HG03565 (cell line): ENCODE results near the gene BCAN.

Experiments used
- ATAC-seq: cut with Tn5 transposase; IDR thresholded peaks from one replicate; pipeline ENCODE4 v1.9.1; 2021; ENCODE audit warnings: mild to moderate bottlenecking, moderate library complexity; ENCODE audit not compliant: unreplicated experiment

Gene BCAN

DNA sequence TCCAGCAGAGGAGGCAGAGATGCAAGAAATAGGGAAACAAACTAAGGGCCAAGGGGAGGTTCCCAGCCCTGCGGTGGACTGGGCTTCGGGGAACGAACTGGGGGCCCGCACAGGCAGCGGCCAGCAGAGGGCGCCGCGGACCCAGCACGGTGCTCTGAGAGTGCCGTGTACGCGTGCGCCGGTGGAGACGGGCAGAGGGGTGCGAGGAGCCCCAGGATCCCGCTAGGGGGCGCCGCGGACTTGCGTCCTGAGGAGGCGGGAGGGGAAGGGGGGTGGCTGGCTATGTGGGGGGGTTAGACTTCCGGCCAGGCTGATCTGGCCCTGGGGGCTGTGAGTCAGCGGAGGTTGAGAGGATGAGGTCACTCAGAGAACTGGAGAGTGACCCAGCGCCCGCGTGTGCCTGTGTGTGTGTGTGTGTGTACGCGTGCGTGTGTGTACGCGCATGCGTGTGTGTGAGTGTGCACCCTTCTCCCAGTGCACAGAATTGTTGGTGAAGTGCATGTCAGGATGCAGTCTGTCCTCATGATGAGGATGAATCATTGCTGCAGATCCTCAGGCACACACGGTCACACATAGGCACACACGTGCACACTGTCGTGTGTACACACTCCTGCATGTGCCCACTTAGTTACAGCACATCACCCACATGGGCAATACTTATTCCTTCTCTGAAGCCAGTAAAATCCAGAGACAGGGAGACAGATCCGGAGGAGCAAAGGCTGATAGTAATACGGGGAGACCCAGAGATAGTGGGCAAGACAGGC lies 18.3 kb downstream of the BCAN start:
- ATAC-seq, result peak; percentile 69

DNA sequence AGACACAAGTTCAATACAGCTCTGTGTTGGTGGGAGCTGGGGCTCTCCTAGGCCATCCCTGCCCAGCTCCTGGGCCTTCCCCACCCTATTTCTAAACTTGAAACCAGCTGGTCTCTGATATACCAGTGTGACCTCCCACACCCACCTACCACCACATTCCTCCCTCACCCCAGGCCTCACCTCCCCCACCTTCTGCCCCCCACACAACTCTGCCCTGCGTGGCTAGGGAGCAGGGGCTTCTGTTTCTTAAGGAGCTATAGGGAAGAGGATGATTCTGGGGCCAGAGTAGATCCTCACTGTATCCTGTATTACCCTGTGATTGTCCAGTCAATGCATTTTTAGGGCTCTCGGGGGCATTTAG lies 18.8 kb downstream of the BCAN start:
- no peak for ATAC-seq

DNA sequence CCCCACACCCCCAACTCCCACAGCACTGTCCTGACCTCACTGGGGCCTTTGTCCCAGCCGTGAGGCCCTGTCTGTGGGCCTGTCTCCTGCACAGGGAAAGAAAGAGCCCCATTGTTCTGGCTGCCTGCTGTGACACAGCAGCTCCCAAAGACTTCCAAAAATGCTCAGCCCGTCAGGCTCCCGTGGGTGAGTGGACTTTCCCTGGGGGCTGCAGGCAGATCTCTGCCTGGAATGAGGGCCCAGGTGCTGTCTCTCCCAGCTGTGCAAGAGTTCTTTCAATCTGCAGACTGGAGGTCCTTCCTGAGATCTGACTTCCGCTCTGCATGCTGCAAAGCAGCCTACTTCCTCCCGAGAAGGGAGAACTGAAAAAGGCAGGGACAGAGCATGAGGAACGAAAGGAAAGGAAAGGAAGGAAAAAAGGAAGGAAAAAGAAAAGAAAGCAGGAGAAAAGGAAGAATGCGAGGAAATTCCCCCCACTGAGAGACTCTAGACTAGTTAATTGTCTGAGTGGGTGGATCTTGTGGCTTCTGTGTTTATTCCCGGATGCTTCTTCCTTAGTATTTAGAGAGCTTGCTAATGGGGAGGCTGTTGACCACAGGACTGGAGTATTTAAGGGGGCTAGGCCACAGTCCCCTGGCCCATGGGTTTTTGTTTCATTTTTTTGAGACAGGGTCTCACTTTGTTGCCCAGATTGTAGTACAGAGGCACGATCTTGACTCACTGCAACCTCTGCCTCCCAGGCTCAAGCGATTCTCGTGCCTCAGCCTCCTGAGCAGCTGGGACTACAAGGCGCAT lies 20.3 kb downstream of the BCAN start:
- ATAC-seq, result no peak

DNA sequence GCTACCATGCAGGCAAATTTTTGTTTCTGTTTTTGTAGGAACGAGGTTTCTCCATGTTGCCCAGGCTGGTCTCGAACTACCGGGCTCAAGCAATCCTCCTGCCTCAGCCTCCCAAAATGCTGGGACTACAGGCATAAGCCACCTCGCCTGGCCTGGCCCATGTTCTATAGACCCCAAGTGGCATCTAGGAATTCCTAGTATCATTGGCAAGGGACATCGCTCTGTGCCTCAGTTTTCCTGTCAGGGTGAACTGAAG lies 20.8 kb downstream of the BCAN start:
- no peak for ATAC-seq

DNA sequence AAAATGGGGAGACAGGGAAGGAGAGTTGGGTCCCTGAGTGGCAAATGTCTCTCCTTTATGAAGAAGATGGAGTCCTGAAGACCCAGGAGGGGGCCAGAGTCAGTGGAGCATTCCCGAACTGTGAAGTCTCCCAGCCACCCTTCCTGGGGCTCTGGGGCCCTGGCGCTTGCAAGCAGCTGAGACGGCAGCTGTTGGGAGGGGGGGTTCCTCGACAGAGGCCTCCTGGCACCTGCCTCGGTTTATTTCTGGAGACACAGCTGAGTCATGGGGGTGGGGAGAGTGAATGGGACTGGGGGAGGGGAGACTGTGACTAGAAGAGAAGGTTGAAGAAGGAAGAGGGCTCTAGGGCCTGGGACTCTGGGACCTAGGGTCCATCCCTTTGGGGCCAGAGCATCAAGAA lies 21.3 kb downstream of the BCAN start:
- ATAC-seq, result no peak

DNA sequence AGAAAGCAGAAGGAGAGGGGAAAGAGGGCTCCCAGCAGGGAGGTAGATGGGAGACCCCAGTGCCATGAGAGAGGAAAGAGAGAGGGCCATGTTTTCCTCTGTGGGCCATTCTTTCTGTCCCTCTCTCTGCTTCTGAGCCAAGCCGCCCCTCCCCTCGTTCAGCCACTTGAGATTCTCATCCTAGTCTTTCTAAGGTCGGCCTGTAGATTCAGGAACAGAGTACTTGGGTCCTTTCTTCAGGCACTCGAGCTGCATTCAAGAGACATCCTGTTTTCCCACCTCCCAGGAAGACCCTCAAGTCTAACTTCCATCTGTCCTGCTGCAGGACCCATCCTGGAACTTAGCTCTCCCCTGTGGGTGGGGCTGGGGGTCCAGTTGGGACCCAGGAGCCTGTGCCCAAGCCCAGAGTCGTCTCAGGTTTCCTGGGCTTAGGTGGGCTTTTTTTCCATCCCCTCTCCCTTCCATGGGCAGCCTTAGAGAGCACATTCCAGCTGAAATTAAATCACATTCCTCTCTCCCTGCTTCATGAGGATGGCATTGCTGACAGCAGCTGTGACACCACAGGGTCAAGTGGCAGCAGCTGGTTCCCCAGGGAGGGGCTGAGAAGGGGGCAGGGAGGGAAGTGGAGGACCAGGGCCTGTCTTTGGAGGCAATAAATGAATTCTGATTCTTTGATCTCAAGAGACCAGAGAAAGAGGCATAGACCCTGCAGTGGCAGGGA lies 22.3 kb downstream of the BCAN start:
- no peak for ATAC-seq

DNA sequence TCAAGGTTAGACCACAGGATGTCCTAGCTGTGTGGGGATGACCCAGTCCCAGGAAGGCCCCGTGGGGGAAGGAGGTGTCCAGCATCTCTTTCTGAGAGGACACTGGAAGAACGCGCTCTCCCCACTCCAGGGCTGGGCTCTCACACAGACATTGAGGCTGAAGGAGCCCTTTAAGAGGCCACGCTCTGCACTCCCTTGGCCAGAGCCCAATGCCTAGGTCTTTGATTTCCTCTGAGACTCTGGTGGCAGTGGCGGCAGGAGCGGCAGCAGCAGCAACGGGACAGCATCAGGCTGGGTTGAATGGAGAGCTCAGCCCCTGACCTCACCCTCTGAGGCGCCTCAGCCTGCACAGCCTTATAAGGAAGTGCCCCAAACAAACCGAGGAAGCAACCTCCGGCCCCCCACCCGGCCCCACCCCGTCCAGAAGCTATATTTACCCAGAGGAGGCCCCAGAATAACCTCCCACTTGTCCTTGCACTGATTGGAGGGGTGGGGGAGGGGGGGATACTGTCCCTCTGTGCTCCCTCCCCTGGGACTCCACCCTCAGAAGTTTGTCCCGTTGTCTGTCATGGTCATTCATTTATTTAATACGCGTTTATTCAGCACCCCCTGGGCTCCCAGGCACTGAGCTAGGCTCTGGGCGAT lies 23.0 kb downstream of the BCAN start:
- ATAC-seq, result no peak

DNA sequence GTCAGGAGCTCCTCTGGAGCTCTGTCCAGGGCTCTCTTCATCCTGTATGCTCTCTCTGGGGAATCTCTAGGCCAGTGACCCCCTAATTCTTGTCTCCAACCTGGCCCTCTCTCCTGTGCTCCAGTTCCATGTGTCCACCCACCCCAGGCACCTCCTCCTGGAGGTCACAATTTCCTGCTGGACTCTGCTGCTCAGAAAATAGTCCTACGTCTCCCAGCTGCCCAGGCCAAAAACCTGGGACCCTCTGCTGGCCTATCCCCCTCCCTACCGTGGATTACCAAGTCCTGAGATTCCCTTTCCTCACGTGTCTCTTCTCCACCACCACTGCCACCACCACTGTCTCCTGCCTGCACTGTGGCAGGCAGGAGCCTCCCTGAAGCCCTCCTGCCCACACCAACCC lies 23.6 kb downstream of the BCAN start:
- ATAC-seq, result no peak

DNA sequence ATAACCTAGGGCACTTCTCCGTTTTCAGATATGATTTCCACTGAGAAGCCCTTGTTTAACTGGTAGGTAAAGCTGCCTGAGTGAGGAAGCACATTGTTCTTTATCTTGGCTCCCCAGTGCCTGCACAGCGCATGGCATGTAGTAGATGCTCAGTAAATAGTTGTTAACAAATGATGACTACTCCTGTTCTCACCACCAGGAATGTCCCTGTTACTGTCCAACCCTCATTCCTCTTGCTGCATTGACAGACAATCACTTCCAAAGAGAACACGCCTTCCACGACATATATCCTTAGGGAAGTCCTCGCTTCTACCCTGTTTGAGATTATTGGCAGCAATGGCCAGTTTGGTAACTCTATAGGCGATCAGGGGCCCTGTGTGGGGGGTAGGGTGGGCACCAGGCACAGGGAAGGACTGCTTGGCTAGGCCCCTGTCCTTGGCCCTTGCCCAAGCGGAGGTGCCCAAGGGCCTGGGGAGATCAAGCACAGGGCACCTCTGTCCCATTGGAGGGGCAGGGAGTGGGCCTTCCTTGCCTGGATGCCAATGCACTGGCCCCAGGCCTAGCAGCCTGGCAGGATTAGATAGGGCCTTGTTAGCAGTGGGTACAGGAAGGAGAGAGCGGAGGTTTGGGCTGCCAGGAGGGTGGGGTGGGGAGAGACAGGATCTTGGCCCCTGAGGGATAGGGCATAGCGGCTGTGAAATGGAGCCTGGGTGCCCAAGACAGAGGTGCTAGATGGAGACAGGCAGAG lies 25.1 kb downstream of the BCAN start:
- no peak for ATAC-seq

DNA sequence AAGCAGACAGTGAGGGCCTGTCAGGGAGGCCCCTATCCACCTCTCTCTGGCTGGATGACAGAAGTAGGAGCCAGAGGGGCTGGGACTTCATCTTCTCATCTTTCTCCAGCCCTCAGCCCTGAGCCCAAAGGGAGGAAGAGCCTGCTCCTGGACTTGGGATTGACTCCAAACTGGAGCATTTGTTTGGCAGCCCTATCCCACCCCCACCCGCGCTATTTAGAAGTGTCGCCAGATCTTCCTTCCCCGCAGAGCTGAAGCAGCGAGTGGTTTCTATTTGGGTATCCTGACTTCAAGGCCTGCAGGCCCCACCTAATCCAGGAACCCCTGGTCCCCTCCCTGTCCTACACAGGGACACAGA lies 25.7 kb downstream of the BCAN start:
- ATAC-seq, result no peak

DNA sequence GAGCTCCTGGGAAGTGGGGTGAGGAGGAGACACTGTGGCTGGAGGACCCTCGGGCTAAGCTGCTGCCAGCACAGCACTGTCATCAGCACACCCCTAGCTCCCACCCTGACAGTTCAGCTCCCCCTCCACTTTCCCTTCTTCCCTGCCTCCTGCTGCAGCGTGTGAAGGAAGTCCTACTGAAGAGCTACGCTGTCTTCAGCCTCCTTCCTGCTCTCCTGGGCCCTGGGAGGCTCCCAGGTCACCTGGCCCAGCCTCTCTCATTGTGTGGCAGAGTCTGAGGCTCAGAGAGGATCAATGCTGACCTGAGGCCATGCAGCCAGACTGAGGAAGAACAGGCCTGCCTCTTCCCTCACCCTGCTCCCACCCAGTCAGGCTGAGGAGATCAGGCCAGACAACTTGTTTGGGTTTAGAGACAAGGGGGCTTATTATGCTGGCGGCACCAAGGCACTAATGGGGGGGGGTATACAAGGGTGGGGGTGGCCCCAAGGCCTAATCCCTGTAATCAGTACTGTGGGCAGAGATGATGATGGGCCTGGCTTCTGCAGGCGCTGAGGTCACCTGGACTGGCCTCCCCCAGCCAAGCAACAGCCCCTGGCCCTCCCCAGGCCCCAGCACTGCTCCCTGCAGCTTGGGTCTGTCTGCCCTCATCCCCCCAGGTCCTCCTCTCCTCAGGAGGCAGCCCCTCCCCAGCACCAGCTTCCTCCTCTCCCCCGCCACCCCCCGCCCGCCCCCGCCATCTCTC lies 26.2 kb downstream of the BCAN start:
- ATAC-seq, result no peak

DNA sequence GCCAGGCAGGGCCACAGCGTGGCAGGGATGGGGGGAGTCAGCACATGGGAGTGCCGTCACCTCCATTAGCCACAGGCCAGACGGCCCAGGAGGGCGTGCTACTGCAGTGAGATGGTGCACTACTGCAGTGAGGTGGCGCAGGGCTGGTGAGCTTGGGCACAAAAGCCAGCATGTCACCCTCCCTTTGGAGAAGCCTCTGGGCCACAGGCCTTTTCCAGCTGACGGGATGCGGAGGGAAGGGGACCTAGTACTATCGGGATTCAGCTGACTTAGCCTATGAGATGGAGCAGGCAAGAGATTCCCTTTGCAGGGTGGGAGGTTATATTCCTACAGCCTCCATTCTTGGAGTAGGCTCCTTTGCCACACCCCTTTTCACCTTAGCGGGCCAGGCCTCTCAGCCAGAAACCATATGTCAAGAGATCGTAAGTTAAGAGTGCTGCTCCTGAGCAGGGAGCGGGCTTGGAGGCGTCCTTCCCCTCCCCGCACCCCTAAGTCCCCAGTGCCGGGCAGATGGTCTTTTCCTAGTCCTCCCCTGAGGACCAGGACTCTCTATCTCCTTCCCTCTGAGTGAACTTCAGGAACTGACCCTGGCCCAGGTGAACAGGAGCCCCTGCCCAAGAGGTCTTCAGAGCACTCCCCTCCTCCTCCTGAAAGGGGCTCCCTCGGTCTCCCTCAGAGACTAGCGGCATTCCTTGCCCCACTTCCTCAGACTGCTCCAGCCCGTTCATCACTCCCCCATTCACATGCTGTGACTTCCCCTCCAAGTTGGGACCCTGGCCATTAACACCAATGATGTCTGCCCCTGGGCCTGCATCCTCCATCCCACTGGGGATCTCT lies 27.1 kb downstream of the BCAN start:
- ATAC-seq, result no peak

DNA sequence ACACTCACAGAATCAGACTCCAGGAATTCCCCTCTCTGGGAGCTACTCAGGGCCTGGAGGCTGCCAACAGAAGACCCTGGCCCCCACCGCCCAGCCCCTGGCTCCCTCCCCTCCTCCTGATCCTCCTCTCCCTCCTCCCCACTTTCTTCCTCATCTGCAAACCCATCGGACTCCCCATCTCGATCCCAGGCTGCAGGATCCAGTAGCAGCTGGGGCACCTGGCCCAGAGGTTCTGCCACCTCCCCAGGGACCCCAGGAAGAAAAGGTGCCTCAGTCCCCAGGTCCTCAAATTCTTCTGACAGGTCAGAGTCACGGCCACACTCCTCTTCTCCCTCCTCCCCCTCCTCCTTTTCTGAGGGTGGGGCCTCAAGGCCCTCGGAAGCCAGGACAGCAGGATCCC lies 27.9 kb downstream of the BCAN start:
- no peak for ATAC-seq

DNA sequence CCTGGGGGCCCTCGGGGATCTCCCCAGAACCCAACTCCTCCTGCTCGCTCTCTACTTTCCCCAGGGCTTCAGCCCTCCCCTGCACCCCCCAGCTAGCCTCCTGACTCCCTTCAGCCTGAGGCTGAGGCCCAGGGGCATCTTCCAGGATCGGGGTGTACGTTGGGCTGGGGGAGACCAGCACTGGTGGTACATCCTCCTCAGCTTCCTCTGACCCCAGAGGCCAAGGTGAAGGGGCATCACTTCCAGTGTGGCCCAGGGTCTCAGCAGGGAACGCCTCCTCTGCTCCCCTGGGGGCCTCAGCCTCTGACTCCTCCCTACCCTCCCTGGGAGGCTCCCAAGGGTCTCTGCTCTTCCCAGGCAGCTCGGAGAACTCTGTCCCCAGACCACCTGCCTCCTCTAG lies 28.4 kb downstream of the BCAN start:
- no peak for ATAC-seq

DNA sequence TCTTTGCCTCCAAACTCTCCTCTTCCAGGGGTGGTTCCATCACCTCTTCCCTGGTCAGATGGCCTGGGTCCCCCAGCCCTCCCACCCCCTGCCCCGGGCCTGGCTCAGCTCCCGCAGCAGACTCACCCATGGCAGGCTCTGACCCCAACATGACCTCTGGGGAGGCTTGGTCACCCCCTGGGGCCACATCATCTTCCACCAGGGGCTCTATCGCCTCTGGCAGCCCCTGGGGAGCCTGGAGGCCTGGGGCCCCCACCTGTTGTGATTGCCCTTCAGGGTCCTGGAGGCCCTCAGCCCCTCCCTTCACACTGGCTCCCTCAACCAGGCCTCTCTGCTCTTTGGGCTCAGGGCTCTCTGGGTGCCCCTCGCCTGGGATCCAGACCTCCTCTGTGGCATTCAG lies 28.9 kb downstream of the BCAN start:
- no peak for ATAC-seq

DNA sequence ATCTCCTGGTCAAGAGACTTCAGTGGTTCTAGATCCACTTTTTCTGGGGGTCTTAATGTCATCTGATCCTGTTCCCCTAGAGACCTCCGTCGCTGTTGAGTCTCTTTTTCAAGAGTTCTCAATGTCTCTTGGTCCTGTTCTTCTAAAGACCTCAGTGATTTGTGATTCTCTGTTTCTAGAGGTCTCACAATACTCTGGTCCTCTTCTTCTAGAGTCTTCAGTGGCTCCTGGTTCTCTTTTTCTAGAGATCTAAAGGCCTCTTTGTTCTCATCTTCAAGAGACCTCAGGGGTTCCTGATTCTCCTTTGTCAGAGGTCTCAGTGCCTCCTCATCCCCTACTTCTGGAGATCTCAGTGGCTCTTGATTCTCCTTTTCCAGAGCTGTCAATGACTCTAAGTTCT lies 29.9 kb downstream of the BCAN start:
- no peak for ATAC-seq

DNA sequence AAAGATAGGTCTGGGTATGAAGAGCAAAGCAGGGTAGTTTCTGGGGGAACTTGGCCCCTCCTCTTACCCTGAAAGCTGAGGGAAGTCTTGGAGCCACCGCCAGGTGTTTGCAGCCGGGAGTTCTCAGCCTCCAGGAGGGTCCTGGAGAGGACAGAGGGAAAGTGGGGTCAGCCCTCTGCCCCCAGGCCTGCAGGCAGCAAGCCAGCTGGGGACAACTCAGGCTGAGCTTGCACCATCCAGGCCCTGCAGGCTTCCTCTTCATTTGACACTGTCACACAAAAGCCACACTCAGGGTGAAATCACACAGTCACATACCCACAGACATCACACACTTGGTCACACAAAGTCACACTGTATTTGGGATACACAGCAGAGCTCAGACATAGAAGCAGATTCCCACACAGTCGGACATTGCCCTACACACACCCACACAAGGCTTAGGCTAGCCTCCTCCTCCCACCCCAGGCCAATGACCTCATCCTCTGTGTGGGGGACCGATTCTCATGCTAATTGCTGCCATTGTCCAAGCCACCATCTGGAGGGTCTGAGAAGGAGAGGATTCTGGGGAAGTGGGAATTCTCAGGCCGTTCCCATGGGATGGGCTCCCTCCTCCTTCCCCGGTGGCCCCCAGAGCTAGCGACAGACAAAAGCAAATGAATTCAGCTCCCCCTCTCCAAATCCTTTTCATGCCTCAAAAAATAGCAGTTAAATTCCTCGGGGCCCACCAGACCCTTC lies 31.6 kb downstream of the BCAN start:
- no peak for ATAC-seq

DNA sequence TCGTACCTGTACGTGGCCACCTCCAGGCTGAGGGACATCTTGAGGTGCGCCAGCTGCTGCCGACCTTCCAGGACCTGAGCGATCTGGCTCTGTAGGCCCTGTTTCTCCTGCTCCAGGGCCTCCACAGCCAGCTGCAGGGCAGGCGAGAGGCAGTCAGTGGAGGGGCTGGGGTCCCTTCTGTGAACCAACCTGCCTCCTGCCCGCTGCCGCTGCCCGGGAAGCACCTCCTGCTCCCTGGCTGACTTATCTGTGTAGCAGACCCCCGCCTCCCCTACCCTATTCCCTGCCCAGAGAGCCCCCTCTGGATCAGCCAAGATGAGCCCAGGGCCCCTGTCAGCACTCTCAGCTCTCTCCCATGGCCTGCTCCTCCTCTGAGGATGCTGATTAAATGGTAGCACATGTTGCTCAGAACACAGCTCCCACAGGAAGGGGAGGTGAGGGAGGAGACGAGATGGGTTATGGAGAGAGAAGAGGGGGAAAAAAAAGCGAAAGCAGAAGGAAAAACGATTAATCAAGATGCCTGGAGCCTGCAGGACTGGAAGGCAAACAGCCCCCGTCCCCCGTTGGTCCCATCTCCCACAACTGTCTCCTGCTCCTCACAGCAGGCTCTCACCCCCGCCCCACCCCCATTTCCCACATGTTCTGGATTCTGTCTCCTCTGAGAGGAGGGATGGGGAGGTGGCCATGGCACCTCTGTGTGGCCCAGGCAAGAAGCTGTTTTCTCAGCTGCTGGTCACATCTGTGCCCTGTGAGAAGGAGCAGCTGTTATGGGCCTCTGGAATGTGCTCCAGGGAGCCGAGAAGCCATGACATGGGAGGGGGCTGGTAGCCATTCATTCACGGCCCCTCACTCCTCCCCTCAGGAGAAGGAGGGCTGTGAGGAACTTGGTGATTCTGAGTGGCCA lies 33.5 kb downstream of the BCAN start:
- ATAC-seq, result no peak
